CMK (cell line): ENCODE results near the gene ELOVL2.

Experiments used
- DNase-seq: peaks from one replicate; pipeline ENCODE4 v3.0.0-alpha.2; 2010; ENCODE audit warnings: low read depth

Gene ELOVL2

GRCh38 chr6:11056871-11057270 is 12.8 kb upstream of the ELOVL2 start:
- no peak for DNase-seq

GRCh38 chr6:11055127-11055627 is 11.1 kb upstream of the ELOVL2 start:
- DNase-seq, result no peak

GRCh38 chr6:11054722-11055121 is 10.6 kb upstream of the ELOVL2 start:
- DNase-seq, result no peak

GRCh38 chr6:11053307-11053706 is 9.2 kb upstream of the ELOVL2 start:
- DNase-seq, result no peak

GRCh38 chr6:11050731-11051130 is 6.6 kb upstream of the ELOVL2 start:
- no peak for DNase-seq

- DNase-seq, result no peak
Measured at GRCh38 chr6:11044712-11045167, 635 bp upstream of the ELOVL2 start.

- no peak for DNase-seq
Measured at GRCh38 chr6:11043378-11043960, 636 bp downstream of the ELOVL2 start.

- DNase-seq, result no peak
Measured at GRCh38 chr6:11042750-11043377, 1.2 kb downstream of the ELOVL2 start.

GRCh38 chr6:11042025-11042749 is 1.9 kb downstream of the ELOVL2 start:
- no peak for DNase-seq

GRCh38 chr6:11040134-11040533 is 4.0 kb downstream of the ELOVL2 start:
- DNase-seq, result no peak

- no peak for DNase-seq
Measured at GRCh38 chr6:11039040-11039439, 5.1 kb downstream of the ELOVL2 start.

- DNase-seq, result no peak
Measured at GRCh38 chr6:11036977-11037430, 7.1 kb downstream of the ELOVL2 start.

- DNase-seq, result no peak
Measured at GRCh38 chr6:11036351-11036740, 7.8 kb downstream of the ELOVL2 start.

- DNase-seq, result no peak
Measured at GRCh38 chr6:11035616-11036350, 8.3 kb downstream of the ELOVL2 start.

- no peak for DNase-seq
Measured at GRCh38 chr6:11033825-11034224, 10.3 kb downstream of the ELOVL2 start.

- no peak for DNase-seq
Measured at GRCh38 chr6:11030904-11031303, 13.2 kb downstream of the ELOVL2 start.

GRCh38 chr6:11028959-11029358 is 15.1 kb downstream of the ELOVL2 start:
- no peak for DNase-seq

- DNase-seq, result no peak
Measured at GRCh38 chr6:11027565-11028110, 16.5 kb downstream of the ELOVL2 start.

GRCh38 chr6:11025921-11026635 is 18.0 kb downstream of the ELOVL2 start:
- DNase-seq, result no peak

- DNase-seq, result no peak
Measured at GRCh38 chr6:11025130-11025529, 19.0 kb downstream of the ELOVL2 start.

GRCh38 chr6:11023032-11023431 is 21.1 kb downstream of the ELOVL2 start:
- no peak for DNase-seq
